G401 (cell line): ENCODE measurements around the gene MCTP1. TPM values are rescaled to one million over a fixed set of nuclear protein-coding genes. Genes with fewer than 3 reads are reported as not detected.
A peak's percentile ranks its signal among the peaks of the same experiment; 100 is the strongest.
"Not testable (repeated sequence)": the region's sequence is repeated elsewhere in the genome, so short reads cannot be mapped to it uniquely, and the experiment has no call there.

Source experiments
- DNase-seq: peaks from one replicate; pipeline ENCODE4 v3.0.0-alpha.2; 2015; ENCODE audit warnings: low spot score
- in situ Hi-C: cut with HindIII; loops from 2 replicates; pipeline ENCODE4 v1.10.0; 2016; ENCODE audit warnings: low sequenced_read_pairs, mixed read lengths
- total RNA-seq: library from RNA; depleted of rRNA; stranded (reverse); fragments of >200 nt; shearing (Covaris generic); gene quantifications from 2 replicates; pipeline ENCODE4 v1.2.3, GENCODE V29; 2014

MCTP1 gene
- total RNA-seq, 1 experiment from 2014 or later = not detected

GRCh38 chr5:95018511-95018910, 266.4 kb downstream of the MCTP1 start:
- in situ Hi-C loops = no loop called here
- DNase-seq = no peak

- no peak for DNase-seq
- in situ Hi-C loops = no loop called here
These were observed 275.1 kb downstream of the MCTP1 start for GRCh38 chr5:95009812-95010211.

- in situ Hi-C loops = no loop called here
- DNase-seq = no peak
These were observed 276.8 kb downstream of the MCTP1 start for GRCh38 chr5:95007921-95008597.

GRCh38 chr5:95005811-95006210, 279.1 kb downstream of the MCTP1 start:
- DNase-seq = no peak
- in situ Hi-C loops = no loop called here

- no peak for DNase-seq
- in situ Hi-C loops = no loop called here
These were observed 286.2 kb downstream of the MCTP1 start for GRCh38 chr5:94998670-94999069.

GRCh38 chr5:94994537-94994936, 290.4 kb downstream of the MCTP1 start:
- in situ Hi-C loops, DNase-seq: not testable (repeated sequence)

GRCh38 chr5:94993491-94993890, 291.4 kb downstream of the MCTP1 start:
- peak; percentile 68 for DNase-seq
- in situ Hi-C loops = no loop called here

GRCh38 chr5:94992325-94992724, 292.6 kb downstream of the MCTP1 start:
- in situ Hi-C loops = no loop called here

GRCh38 chr5:94983861-94984535, 300.9 kb downstream of the MCTP1 start:
- in situ Hi-C loops = no loop called here
- no peak for DNase-seq

More at GRCh38 chr5:94992325-94992724, 292.6 kb downstream of the MCTP1 start:
- peak; percentile 41 for DNase-seq

GRCh38 chr5:94977437-94977836, 307.5 kb downstream of the MCTP1 start:
- DNase-seq = no peak
- in situ Hi-C loops = no loop called here

GRCh38 chr5:94976853-94977252, 308.0 kb downstream of the MCTP1 start:
- no peak for DNase-seq
- in situ Hi-C loops = no loop called here

GRCh38 chr5:94972268-94972667, 312.6 kb downstream of the MCTP1 start:
- no peak for DNase-seq
- in situ Hi-C loops = no loop called here

GRCh38 chr5:94969174-94969573, 315.7 kb downstream of the MCTP1 start:
- peak; percentile 57 for DNase-seq
- in situ Hi-C loops = no loop called here

- in situ Hi-C loops = no loop called here
- DNase-seq = peak; percentile 88
These were observed 316.3 kb downstream of the MCTP1 start for GRCh38 chr5:94968507-94969095.

GRCh38 chr5:94967525-94967924, 317.4 kb downstream of the MCTP1 start:
- in situ Hi-C loops = no loop called here
- no peak for DNase-seq

- in situ Hi-C loops, DNase-seq: not testable (repeated sequence)
These were observed 325.6 kb downstream of the MCTP1 start for GRCh38 chr5:94959279-94959678.

GRCh38 chr5:94945656-94946055, 339.2 kb downstream of the MCTP1 start:
- in situ Hi-C loops = no loop called here
- DNase-seq = no peak

- DNase-seq = no peak
- in situ Hi-C loops = no loop called here
These were observed 340.7 kb downstream of the MCTP1 start for GRCh38 chr5:94944160-94944559.

- in situ Hi-C loops = no loop called here
These were observed 343.7 kb downstream of the MCTP1 start for GRCh38 chr5:94941122-94941755.

GRCh38 chr5:94932259-94932658, 352.6 kb downstream of the MCTP1 start:
- DNase-seq = no peak
- in situ Hi-C loops = no loop called here

More at GRCh38 chr5:94941122-94941755, 343.7 kb downstream of the MCTP1 start:
- DNase-seq = no peak
